DLD1 (cell line): ENCODE results near the gene PYGM.

Source experiments
- in situ Hi-C: cut with HindIII; loops from 2 replicates; pipeline ENCODE4 v1.10.0; 2017; ENCODE audit warnings: low sequenced_read_pairs

The PYGM gene

DNA sequence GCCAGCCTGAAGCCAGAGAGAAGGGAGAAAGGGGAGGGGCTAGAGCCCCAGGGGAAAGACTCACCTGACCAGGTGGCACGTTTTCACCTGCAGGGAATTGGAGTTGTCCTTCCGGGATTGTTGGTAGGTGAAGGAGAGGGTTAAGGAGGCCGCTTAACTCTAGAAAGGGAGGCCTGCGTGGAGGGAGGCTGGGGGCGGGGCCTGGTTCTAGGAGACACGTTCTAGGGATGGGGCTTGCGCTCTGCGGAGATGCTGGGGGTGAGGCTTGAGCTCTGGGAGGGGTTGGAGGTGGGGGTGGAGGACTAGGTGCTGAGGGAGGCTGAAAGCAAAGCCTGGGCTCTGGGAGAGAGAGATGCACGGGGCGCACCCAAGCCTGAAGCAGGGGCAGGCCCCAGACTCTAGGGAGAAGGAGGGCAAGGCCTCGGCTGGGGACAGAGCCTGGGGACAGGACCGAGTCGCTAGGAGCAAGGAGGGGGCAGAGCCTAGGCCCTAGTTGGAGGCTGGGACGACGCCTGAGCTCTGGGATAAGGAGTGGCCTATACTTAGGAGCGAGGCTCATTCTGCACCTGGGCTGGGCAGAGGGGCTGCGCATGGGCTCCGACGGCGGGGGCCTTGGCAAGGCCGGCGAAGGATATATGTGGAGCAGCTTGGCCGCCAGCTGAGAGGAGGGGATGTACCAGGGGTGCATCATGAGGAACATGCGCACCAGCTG lies 18.2 kb downstream of the PYGM start:
- in situ Hi-C loops, result no loop called here

DNA sequence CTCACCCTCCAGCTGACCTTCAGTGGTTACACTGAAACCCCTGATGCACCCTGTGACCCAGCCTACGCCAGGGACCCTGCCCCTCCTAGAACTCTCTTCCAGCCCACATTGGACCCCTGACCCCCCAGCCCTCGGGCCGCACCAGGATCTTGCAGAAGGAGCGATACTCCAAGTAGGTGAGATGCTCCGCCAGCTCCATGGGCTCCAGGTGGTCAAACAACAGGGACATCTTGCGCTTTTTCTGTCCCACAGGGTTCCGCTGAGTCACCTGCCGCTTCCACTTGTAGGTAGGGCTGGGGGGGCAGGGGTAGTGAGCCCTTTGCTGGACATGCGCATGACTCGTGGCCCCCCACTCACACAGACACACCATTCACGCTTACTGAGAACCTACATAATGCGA lies 19.9 kb downstream of the PYGM start:
- in situ Hi-C loops, result no loop called here

- in situ Hi-C loops, result no loop called here
Measured at GRCh38 chr11:64736654-64737053, 23.1 kb downstream of the PYGM start.

- in situ Hi-C loops, result no loop called here
Measured at GRCh38 chr11:64735725-64736259, 24.0 kb downstream of the PYGM start.

DNA sequence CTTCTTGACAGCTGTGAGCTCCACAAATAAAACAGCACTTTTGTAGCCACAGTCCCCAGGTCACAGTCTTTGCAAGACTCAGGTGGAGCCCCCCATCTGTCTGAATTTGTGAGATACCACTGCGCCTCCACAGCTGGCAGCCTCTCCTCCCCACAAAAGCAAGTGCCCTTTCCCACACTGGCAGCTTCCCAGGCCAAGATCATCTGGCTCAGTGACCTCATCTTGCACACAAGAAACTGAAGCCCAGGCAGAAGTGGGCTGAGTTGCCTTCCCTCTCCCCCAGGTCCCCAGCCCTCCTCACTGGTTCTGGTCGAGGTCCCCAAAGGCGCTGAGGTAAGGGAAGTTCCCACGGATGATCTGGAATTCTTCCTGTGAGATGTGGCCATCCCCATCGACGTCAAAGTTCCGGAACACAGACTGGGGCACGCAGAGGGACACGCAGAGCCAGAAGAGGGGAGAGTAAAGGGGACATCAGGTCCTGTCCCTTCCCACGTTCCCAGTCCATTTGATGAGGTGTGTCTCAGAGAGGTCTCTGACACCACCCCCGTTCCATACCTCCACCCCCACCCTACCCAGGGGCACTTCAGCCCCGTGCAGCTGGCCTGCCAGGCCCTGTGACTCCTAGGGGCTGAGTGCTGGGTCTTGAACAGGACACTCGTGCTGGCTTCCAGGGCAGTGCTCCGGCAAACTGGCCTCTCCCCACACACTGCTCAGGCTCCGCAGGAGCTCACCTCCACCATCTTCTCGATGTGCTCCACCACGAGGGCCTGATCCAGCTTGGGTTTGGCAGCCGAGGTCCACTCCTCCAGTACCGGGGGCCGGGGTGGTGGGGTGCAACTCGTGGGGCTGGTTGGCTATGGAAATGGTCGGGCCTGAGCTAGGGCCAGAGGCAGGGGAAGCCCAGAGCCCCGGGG lies 24.7 kb downstream of the PYGM start:
- in situ Hi-C loops, result no loop called here

GRCh38 chr11:64731601-64732000 lies 28.2 kb downstream of the PYGM start:
- in situ Hi-C loops, result no loop called here

- in situ Hi-C loops, result no loop called here
Measured at GRCh38 chr11:64729851-64730382, 29.9 kb downstream of the PYGM start.

GRCh38 chr11:64728757-64729365 lies 30.9 kb downstream of the PYGM start:
- in situ Hi-C loops, result no loop called here

GRCh38 chr11:64726867-64727530 lies 32.8 kb downstream of the PYGM start:
- in situ Hi-C loops, result no loop called here

DNA sequence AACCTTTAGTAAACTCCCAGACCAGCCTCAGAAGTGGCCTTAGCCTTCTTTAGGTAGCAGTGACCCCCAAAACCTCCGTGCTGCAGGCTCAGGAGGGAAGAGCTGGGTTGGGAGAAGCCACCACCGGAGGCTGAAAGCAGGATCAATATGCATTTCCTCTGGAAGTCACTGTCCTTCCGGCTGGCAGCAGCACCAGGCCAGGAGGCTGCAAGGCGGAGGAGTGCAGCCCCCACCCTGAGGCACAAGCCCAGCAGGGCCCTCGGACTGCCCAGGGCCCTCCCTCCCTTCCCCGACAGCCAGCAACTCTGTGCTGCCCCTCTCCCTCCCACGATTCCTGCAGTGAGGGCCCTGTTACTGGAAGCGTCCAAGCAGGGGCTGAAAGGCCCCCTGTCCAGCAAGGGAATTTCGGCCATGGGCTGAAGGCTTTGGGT lies 33.5 kb downstream of the PYGM start:
- in situ Hi-C loops, result no loop called here

DNA sequence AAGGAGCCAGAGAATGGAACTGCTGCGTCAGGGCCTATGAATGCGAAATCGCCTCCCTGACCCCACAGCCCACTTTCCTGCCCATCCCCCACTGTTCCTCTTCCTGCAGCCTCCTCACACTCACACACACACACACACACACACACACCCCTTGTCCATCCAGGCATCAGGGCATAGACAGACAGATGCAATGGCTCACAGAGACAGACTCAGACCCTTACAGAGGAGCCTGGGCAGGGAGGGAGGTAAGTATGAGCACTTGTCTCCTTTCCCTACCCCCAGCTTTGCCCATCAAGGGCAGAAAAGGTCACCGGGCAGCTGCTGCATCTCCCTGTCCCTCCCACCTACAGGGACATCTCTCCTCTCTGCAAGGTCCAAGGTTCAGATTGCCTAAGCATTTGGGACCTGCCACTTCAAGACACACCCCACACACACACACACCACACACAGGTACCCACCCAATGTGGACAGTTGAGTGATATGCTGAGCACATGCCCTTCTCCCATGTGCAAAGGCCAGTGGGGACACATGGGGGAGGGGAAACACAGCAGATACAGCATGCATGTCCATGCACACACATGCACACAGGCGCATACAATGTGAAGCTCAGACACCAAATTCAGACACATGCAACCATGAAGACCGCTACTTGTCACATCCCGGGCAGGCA lies 34.8 kb downstream of the PYGM start:
- in situ Hi-C loops, result no loop called here

DNA sequence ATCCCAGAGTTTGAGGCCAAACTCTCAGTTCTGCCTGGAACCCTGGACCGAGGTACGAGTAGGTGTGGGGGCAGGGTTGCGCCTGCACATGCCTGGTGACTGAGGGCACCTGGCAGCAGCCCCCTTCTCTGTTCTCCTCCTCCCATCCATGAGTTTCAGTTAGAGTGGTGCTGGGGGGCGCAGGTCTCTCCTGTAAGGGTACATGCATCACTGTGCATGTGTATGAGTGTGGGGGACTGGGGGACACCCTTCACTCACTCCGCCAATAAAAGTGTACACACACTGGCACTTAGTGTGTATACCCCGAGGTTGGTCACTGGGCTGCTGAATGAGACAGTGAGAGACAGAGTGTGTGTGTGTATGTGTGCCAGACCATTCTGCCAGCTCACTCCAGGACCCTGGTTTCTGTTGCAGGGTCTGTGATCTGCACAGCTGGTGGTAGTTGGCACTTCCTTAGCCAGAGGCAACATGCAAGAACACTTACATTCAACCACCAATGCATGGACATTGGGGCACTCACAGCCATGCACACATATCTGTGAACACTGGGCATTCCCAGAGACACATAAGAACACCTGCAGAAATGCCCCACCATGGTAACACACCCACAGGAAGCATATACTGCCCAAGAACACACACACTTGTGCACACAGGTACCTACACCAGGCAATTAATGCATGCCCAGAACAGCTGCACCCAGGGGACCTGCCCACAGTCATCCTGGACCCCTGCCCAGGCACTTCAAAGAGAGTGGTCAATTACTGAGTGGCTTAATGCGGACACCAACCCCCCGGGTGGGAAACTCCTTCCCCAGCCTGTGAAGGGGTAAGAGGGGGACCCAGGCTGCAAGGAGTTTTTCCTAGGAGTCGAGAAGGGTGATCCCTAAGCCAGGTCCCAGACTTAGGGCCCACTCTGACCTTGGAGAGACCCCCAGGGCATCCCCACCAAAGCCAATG lies 35.6 kb downstream of the PYGM start:
- in situ Hi-C loops, result no loop called here

DNA sequence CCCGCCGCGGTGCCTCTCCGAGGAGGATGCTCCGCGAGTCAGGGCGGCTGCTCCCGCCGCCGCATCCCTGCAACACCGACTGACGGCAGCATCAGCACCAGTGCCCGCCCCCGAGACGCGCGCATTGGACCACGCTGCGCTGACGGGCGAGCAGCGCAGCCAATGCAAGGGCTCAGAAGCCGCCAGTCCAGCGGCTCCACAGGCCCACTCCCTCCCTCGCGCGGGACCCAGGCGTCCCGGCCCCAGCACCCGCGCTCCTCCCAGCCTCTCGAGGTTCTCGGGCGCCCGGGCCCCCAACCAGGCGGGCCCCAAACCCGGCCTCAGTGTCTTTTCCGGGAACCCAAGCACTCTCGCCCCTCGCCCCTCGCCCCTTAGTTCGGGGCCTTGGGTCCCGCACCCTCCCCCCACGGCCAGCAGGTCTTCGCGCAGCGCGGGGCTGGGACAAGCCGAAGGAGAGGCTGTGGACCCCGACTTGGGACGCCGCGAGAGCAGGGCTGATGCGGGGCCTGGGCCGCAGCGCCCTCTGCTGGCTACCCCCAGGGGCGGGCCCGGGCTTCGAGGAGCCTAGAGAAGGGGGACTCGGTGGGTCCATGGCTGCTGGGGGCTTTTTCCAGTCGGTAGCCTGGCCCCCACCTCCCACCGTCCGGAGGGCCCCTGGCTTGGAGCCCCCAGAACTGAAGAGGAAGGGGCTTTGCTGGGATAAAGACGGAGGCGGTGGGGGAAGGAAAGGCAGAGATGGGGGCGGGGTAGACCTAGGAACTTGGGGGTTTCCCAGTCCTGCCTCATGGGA lies 36.5 kb downstream of the PYGM start, which contains the start of gene NRXN2:
Gene NRXN2, minus strand, starts transcription at position 81 of the 790 bp plus-strand sequence. CDS start 9,498 bp downstream, outside the sequence.
- in situ Hi-C loops, result no loop called here

DNA sequence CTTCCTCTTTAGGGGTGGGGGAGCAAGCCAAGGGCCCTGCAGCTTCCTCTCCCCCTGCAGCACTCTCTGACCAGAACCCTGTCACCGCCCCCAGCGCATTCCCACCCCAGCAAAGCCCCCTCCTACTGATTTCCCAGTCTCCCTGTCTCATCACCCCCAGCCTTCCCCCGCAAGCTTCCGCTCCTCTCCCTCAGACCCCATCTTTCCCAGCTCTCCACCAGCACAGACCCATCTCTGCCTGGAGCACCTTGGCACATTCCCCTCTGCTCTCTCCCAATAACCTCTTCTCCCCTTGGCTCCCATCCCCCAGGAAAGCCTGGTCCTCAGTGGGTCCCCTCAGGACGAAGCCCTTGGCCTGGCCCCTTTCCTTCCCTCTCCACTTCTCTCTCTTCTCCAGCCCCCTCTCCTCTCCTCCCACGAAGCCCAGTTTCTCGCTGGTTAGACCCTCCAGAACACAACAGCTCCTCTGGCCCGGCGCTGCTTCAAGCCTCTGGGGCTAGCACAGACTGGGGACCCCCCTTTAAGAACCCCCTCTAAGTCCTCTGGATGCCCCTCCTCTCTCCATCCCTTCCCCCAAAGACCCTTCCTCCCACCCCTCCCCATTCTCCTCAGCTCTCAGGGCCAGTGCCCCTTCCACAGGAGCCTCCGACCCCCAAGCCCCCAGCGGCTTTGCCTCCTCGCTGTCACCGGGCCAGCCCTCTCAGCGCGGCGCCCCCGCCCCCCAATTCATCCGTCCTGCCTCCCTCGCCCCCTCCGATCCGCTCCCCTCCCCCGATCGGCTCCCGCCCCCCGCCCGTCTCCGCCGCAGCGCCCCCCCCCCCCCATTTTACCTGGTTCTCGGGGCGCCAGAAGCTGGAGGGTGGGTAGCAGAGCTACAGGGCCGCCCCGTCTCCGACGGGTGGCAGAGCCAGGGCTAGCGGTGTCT lies 37.4 kb downstream of the PYGM start:
- in situ Hi-C loops, result no loop called here

- in situ Hi-C loops, result no loop called here
Measured at GRCh38 chr11:64721359-64721699, 38.4 kb downstream of the PYGM start.

- in situ Hi-C loops, result no loop called here
Measured at GRCh38 chr11:64720640-64721358, 39.0 kb downstream of the PYGM start.
